ENCODE measurements around the gene CHST11.
A peak's percentile ranks its signal among the peaks of the same experiment; 100 is the strongest.

Gene CHST11

DNA sequence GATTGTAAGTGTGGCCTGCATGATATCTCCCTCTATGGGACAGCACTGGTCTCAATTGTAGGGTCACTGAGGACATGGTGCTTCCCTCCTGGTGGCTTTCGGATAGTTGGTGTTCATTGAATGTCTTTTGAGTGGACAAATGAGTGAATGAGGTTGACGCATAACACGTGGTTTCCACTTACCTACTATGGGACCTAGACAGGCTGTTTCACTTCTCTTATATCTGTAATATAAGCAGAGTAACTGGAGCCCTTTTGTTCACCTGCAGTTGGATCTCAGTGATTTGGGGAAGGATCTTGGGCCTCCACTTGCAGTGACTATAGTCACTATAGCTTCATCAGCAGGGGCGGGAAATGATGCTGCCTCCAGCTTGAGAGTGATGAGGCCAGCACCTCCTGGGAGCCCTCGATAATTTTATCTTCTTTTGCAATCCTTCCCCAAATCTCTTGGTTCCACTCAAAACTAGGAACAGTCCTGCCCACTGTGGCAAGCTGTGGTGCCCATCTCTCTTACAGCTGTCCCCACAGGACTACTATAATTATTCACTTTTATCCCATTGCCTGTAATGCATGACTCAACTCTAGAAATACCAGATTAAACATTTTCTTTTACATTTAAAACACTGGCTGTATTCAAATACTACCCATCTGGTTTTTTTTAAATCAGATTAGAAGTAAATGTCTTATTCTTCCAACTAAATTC lies 242.9 kb downstream of the CHST11 start:
- no peak for DNase-seq (ENCODE audit: low read depth)

DNA sequence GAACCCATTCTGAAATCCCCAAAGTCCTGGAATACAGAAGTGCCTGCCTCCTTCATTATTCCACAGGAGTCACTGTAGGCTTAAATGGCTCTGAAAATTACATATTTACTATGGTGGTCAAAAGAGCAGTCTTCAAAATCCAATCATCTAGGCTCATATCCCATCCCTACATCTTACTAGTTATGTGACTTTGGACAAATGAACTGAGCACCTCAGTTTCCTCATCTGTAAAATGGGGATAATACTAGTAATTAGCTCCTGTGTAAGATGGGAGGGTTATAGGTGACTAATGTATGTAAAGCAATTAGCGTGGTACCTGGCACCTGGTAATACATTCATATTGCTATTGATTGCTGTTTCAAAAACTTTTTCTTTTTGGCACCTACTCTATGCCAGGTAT lies 243.6 kb downstream of the CHST11 start:
- no peak for DNase-seq (ENCODE audit: low read depth)

DNA sequence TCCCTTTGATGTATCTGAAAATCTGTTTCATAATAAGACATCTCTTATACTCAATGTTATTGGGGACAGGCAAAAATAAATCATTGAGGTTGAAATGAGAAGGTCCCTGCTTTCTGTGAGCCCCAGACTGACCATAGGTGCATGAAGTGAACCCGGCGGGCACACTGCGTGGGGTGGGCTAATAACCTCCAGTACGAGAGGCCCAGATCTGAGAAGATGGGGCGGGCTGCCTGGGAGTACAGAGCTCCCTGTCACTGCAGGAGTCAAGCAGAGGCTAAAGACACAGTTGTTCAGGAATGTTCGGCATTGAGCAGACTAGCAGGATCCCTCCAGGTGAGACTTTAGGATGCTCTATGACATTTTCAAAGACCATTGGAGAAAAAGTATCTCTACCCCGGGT lies 244.6 kb downstream of the CHST11 start:
- DNase-seq (ENCODE audit: low read depth), result no peak

DNA sequence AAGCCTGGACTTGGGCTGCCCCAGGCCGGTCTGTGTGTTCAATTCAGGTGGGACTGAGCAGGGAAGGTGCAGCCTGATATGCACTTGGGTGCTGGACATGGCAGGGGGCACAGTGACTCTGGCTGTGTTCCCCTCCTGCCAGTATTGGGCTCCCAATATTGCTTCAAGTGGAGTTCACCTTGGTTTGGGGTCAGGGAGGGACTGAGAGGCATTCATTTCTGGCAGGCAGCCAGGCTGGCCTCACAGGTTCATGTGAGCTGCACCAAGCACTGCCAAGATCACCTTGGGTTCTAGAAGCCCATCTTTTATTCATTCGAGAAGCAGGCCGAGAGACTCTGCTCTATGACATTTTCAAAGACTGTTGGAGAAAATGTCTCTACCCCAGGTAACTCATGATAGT lies 245.0 kb downstream of the CHST11 start:
- no peak for DNase-seq (ENCODE audit: low read depth)

DNA sequence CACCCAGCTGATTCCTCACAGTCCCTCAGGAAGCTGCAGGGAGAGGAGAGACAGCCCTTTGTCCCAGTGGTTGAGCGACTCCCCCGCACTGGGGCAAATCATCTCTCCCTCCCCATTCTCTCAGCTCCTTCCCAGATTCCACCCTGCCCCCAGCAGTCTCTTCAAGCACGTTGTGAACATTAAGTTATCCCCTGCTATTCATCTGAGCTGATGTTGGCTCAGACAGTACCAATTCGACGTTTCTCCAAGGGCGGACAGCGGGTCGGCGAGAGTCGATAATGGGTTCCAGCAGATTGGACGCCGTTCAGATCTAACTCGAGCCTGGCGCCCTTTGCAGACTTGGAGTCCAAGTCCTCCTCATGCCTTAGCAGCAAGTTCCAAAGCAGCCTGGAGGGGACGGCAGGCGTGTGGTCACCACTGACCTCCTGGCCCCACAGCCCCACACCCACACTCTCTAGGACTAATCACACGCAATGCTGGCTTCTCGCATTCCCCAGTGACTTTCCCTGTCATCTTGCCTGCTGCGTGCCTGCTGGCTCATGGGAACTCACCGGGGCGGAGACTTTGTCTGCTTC lies 245.9 kb downstream of the CHST11 start:
- DNase-seq (ENCODE audit: low read depth), result no peak

DNA sequence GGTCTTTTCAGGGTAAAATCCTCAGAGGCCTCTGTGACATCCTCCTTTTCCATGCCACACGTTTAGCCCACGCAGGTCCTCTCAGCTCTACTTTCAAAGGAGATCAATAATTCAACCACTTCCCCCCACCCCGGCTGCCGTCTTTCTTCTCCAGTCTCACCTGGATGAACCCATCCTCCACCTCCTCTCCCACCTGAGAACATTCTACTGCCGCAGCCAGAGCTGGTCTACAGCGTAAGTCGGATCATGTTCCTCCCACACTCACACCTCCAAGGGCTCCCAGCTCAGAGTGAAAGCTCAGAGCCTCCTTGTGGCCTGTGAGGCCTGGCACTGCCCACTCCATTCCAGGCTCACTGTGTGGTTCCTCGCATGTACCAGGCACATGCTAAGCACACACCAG lies 246.6 kb downstream of the CHST11 start:
- no peak for DNase-seq (ENCODE audit: low read depth)

DNA sequence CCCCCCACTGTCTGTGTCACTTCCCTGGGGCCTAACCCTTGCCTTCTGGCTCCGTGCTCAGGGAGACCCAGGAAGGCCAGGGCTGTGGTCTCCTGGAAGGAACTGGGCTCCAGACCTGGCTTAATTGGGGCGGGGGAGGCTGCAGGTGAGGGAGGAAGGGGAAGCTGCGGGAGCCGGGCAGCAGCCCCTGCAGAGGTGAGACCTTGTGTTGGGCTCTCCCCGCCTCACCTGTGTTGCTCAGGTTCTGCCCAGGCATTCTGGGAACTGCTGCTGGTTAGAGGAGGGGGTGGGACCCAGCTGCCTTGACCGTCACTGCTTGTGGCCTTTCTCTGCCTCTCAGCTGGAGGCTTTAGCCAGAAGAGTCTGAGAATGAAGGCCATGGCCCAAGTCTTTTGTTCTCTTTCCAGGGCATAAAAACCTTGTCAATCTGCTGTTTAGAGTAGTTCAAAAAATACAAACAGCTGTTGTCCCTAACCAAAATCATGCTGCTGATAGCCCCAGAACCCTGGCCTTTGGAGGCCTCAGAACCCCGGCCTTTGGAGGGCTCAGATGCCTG lies 247.6 kb downstream of the CHST11 start:
- no peak for DNase-seq (ENCODE audit: low read depth)

DNA sequence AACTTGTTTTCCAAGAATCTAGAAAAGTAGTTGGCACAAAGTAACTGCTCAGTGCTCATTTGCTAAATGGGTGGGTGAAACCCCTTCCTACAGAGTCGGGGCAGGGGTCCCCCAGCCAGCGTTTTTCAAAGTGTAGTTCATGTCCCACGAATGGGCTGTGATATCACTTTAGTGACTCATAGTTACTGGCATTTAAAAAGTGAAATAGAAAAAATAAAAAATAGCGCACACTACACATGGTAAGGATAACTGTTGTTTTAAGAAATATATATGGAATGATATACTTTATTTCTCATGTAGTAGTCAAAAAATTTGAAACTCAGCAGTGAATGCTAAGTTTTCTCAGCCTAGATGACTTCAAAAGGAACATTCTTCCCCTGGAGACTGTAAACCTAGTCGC lies 250.4 kb downstream of the CHST11 start:
- DNase-seq (ENCODE audit: low read depth), result no peak

DNA sequence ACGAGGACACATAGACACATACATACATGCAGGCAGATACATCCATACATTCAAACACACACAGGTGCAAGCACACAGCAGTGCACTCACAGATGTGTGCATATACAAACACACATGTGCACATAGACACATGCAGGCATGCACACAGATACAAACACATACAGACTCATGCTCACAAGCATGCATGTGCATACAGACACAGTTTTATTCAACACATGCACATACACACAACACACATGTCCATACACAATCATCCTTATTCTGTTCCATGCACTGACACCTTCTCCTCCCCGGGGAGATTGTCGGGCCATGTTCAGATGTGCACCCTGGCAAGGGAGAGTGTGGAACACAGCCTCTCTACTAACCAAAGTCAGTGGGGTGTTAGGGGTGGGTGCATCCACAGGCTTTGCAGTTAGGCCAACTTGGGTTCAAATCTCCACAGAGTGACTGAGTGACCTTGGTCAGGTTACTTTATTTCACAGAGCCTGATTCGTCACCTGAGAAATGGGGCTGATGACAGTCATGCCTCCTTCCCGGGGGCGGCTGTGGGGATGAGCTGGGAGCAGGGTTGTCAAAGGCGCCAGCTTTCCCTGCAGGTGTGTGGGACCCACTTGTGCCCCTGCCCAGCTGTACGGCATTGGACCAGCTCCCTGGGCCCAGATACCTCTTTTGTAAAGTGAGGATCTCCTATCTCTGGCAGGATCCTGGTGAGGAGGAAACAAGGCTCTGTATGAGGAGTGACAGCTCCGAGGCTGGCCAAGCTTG lies 251.2 kb downstream of the CHST11 start:
- no peak for DNase-seq (ENCODE audit: low read depth)

DNA sequence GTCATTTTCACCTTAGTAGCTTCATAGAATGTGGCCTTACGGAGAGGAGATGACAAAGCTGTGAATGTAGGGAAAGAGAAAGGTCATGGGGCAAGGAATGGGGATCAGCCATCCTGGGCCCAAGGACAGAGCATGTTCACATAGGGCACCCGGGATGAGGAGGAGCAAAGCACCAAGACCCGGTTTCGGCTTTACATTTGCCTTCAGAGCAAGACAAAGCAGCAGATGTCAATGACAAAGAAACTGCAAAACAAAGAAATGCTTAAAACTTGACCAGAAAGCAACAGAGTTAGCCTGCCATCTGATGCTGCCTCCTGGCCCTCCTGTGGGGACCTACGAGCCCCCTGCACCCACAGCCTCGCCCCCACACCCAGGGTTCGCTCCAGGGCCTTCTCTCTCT lies 252.1 kb downstream of the CHST11 start:
- no peak for DNase-seq (ENCODE audit: low read depth)

DNA sequence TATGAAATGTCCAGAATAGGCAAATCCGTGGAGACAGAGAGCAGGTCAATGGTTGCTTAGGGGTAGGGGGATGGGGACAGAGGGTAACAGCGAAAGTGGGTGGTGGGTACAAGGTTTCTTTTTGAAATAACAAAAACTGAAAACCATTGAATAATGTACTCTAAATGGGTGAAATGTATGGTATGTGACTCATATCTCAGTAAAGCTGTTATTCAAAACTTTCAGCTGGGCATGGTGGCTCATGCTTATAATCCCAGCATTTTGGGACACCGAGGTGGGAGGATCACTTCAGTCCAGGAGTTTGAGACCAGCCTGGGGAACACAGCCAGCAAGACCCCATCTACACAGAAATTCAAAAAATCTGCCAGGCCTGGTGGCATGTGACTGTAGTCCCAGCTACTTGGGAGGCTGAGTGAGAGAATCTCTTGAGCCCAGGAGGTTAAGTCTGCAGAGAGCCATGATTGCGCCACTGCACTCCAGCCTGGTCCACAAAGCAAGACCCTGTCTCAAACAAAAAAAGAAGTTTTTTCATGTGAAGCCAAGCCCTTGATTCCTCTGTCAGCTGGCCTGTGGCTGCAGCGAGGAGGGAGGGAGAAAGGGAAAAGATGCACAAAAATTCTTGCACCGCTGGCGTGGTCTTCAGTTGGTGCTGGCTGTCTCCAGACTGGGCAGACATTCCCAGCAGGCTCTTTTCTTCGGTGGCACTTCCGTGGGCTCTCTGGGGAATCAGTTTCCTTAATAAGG lies 253.1 kb downstream of the CHST11 start:
- no peak for DNase-seq (ENCODE audit: low read depth)

DNA sequence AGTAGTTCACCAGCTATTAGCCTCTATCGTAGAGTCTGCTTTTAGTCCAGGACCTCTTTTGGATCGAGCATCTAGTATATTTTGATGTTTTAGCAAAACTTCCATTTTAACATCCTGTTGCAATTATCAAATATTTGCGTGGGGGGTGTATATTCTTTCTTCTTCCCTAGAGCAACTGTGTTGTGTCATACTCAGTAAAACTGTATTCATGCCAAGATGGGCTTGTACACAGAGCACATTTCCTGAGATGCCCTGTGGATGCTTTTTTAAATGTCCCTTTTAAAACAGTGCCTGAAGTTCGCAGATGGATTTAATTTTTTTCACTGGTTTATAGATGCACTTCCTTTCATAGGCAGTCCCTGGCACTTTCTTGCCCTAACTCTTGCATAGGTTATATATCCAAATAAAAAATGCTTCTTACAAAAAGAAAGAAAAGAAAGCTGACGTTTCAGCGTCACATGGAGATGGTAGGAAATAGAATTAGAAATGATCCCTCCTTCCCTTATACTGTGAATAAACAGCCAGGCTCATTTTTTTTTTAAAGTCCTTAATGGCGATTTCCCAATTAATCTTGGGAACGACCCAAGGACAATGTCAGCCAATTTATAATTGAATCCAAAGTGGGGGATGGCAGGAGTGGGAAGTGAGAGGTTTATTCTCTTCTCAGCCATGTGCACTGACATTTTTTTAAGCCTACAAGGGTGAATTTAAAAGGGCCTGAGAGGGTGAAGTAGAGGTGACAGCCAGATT lies 254.4 kb downstream of the CHST11 start:
- no peak for DNase-seq (ENCODE audit: low read depth)

DNA sequence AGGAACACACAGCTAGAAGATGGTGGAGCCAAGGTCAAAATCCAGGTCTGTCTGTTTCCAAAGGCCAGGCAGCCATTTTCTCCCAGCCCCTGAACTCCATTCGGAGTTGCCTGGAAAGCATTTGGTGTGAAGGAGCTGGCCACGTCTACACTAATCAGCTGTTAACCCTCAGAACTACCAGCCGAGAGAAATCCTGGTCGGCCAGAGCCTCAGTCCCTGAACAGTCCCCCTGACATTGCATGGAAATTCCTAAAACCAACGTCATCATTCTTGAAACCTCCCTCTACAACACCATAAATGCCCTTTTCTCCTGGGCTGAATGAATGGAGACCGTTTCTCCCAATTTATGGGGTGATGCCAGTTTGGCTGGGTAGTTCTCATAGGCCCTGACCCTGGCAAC lies 255.7 kb downstream of the CHST11 start:
- no peak for DNase-seq (ENCODE audit: low read depth)

DNA sequence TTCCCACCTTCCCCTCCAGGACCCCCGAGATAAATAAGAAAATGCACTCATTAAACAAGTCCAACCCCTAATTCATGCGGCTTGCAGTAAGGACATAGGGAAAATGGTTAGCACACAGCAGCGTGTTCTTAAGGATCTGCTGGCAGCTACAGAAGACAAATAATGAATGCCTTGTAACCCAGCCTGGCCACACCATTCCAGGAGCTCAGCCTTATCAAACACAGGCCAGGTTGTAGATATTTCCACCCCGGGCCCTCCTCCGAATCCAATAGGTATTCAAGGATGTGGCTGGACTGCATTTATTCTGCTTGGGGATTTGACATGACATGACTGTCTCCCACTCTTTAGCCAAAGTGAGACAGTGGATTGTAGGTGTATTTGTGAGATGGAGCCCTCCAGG lies 256.2 kb downstream of the CHST11 start:
- no peak for DNase-seq (ENCODE audit: low read depth)

DNA sequence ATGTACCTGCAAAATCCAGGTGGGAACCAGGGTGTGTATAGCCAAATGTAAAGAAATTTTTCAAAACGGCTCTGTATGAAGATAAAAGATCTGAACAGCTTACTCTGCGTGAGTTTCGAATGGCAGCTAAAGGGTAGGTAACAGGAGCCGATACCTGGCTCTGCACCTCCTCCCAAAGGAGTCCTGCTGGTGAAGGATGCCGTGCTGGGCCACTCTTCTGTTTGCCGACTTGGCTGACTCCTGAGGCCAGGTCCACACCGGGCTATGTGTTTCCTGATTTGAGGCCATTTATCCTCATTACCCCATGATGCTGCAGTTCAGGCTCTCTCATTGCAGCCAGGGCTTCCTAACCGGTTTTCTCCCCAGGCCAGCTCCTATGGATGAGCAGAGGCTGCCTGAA lies 256.7 kb downstream of the CHST11 start:
- no peak for DNase-seq (ENCODE audit: low read depth)

DNA sequence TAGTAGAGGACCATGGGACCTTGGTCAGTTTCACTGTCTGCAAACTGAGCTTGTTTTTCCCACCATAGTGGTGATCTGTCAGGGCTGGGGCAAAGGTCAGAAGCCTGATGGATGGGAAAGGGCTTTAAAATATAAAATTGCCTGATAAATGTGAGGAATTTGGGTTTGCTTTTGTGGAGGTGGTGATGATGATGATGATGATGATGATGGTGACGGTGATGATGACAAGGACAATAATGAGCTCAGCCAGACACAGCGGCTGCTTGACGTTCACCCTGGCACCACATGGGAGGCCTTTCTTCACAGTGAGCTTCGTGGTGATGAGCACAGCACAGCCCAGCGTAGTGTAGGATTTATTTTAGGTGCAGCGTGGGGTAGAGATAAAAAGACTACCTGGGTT lies 257.6 kb downstream of the CHST11 start:
- DNase-seq (ENCODE audit: low read depth), result no peak

DNA sequence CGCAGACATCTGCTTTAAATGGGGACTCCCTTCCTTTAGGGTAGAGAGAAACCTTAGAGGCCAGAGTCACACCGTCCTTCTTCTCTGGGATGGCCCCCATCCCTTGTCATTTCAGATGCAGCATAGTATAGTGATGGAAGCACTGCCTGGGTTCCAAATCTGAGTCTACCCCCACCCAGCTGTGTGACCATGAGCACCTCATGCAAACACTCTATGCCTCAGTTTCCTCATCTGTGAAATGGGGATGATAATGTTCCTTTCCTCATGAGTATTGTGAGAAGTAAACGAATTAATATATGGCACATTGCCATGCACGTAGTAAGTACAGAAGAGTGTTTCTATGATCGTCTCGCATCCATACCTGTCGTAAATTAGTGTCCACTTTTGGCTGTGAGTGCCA lies 259.4 kb downstream of the CHST11 start:
- DNase-seq (ENCODE audit: low read depth), result no peak

DNA sequence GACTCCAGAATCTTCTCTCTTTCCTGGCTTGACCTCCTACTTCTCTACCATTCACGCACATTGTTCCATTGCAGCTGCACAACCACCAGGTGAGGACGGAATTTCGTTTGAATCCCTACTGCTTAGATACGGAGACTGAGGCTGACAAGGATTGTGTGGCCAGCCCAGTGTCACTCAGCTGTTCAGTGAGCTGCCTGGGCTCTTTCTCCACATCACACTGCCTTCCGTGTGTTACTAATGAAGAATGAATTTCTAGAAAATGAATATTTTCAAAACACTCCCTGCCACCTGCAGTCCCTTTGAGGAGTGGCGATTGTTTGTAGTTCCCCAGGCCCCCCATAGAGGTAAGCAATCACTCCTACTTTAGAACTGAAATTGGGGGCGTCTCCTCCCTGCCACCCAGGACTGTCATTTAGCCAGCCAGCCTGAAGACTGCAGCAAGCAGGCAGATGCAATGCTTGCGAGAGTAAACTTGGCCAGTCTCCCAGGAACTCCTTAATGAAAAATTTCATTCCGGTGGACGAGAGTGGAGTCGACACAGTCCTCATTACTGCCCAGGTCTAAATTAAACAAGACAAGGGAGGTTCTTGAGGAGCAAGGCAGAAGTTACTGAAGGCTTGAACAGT lies 261.7 kb downstream of the CHST11 start:
- no peak for DNase-seq (ENCODE audit: low read depth)

DNA sequence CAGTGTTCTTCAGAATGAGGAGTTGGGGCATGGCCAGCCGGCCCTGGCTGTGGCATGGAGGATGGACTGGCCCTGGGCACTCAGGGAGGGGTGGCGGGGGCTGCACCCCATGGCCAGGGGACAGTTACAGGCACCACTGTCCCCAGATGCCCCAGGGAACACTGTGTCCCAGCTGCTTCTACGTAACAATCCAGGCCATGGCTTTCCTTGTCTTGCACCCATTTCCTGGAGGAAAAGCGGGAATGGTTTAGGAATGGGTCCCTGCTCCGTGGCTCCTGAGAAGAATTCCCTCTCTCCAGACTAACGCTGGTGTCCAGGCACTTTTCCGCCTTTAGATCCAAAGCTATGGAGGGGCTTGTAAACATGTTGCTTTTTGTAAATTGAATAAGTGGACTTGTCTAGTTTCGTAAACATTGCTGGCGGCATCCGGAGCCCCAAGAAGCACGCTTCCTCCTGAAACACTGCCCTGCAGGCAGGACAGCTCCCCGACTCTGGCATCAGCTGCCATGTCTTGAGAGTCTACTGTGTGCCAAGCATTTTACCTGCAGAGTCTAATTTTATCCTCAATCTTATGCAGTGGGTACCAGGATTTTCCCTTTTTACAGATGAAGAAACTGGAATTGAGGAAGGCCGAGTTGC lies 263.1 kb downstream of the CHST11 start:
- no peak for DNase-seq (ENCODE audit: low read depth)

DNA sequence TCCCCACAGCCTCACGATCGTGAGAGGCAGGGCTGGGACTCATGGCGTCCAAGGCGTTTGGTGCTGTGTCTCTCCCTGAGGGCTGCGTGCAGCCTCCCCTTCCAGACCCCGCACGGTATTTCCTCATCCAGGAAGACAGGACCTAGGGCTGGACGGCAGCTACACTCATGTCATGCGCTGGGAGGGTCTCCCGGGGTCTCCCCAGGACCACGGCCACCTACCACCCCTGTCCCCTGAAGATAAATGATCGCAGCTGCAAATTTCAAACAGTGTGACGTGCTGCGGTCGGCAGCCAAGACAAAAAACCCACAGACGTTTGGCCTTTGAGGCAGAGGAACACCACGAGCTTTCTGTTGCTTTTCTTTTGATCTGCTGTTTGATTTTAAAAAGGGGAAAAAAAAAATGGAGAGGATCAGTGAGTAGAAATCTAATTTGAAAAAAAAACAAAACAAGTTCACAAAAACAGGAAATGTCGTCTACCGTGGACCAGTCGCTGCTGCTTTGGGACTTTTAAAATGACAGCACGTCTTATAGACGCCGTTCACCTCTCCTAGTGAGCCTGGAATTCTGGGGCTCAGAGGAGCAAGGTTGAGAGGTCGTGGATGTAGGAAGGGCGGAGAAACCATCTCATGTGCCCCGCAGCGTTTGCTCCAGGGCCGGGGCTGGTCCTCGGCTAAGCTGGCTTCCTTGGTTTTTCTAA lies 263.7 kb downstream of the CHST11 start:
- DNase-seq (ENCODE audit: low read depth), result peak; percentile 38
